Measurements from ENCODE around the gene MIGA2.
A peak's percentile ranks its signal among the peaks of the same experiment; 100 is the strongest.

MIGA2 gene, protein sequence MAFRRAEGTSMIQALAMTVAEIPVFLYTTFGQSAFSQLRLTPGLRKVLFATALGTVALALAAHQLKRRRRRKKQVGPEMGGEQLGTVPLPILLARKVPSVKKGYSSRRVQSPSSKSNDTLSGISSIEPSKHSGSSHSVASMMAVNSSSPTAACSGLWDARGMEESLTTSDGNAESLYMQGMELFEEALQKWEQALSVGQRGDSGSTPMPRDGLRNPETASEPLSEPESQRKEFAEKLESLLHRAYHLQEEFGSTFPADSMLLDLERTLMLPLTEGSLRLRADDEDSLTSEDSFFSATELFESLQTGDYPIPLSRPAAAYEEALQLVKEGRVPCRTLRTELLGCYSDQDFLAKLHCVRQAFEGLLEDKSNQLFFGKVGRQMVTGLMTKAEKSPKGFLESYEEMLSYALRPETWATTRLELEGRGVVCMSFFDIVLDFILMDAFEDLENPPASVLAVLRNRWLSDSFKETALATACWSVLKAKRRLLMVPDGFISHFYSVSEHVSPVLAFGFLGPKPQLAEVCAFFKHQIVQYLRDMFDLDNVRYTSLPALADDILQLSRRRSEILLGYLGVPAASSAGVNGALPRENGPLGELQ

DNA sequence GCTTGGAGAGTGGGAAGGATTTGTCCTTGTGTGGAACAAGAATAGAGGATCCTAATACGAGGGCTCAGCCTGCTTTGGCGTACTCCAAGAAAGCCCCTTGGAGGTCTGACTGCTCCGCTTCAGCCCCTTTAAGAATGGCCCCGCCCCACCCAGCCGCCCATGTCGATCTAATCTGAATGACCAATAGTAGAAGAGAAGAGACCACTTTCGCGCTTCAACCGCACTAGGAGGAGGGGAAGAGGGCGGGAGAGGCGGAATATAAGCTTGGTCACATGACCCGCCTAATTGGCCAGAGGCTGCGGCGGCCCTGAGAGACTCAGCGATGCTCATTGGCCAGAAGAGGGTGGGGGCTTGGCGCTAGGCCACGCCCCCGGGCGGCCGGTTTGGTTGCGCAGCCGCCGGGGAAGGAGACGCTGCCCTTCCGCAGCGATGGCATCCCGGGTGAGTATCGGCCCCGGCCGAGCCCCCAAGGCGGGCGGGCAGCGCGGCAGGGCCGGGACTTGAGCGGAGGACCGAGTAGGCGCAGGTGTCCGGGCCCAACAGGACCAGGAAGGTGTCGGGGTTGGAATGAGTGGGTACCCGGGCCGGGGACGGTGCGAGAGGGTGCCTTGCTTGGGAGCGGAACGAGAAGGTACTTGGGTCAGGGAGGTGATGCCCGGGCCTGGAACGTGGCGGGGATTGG, at the start of gene MIGA2:
Gene MIGA2, plus strand, starts transcription at position 386 of the 682 bp plus-strand sequence. CDS start 3,969 bp downstream, outside the sequence.
- H3K4me3 ChIP-seq (ENCODE audit: low read depth, low read length) = peak within 1 kb of the TSS; percentile 75
- TF ChIP-seq, protein P1, sequence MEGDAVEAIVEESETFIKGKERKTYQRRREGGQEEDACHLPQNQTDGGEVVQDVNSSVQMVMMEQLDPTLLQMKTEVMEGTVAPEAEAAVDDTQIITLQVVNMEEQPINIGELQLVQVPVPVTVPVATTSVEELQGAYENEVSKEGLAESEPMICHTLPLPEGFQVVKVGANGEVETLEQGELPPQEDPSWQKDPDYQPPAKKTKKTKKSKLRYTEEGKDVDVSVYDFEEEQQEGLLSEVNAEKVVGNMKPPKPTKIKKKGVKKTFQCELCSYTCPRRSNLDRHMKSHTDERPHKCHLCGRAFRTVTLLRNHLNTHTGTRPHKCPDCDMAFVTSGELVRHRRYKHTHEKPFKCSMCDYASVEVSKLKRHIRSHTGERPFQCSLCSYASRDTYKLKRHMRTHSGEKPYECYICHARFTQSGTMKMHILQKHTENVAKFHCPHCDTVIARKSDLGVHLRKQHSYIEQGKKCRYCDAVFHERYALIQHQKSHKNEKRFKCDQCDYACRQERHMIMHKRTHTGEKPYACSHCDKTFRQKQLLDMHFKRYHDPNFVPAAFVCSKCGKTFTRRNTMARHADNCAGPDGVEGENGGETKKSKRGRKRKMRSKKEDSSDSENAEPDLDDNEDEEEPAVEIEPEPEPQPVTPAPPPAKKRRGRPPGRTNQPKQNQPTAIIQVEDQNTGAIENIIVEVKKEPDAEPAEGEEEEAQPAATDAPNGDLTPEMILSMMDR (IDR thresholded peaks at IDR 0.05; ENCODE audit: low read depth, low read length, missing control alignments) = no peak
- peak; percentile 97 for DNase-seq (ENCODE audit: low read depth)

DNA sequence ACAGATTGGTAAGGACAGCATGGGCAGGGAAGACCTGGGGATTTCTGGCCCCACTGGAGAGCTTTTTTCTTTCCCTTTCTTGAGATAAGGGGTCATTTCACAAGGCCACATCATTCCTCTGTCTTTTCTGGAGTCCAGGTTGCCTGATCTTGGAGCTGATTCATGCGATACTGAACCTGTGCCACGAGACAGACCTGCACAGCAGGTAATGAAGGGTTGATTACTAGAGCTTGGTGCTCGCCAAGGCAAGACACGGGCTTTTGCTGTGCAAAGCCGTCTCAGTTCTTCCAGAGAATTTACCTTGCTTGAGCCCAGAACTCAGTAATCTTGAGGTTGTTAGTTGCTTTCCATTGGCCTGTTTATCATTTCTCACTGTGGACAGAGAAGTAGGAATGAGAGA, 49.8 kb upstream of the MIGA2 start:
- no peak for DNase-seq (ENCODE audit: low read depth)
- no peak overlapping the region for H3K4me3 ChIP-seq (ENCODE audit: low read depth, low read length)
- TF ChIP-seq, protein P1 (IDR thresholded peaks at IDR 0.05; ENCODE audit: low read depth, low read length, missing control alignments) = no peak

DNA sequence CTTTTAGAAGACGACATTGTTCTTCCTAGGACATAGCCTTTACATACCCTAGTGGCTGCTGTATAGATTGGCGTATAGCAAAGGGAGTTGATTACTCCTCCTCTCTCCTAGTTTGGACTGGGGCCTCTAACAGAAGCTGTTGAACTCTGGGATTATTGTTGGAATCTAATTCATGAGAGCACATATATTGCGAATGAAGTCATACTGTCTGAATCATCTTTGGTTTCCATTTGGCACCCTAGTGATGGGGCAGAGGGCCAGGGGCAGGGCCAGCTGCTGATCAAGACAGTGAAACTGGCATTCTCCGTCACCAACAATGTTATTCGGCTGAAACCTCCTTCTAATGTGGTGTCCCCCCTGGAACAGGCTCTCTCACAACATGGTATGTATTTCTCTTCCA, 48.6 kb upstream of the MIGA2 start:
- H3K4me3 ChIP-seq (ENCODE audit: low read depth, low read length) = no peak overlapping the region
- TF ChIP-seq, protein P1 (IDR thresholded peaks at IDR 0.05; ENCODE audit: low read depth, low read length, missing control alignments) = no peak
- DNase-seq (ENCODE audit: low read depth) = no peak

DNA sequence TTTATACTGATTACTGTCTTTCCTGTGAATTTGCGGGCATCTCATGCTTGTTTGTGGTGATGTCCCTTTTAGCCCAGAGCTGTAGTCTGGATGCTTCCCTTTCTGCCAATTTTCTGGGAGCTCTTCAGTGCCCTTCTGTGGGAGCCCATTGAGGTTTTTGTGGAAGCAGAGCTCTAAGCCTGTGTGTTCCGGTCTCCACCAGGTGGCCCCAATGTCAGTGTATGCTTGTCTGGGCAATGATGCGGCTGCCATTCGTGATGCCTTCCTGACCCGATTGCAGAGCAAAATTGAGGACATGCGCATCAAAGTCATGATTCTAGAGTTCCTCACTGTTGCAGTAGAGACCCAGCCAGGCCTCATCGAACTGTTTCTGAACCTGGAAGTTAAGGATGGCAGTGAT, 43.4 kb upstream of the MIGA2 start:
- TF ChIP-seq, protein P1 (IDR thresholded peaks at IDR 0.05; ENCODE audit: low read depth, low read length, missing control alignments) = peak; percentile 15
- DNase-seq (ENCODE audit: low read depth) = no peak
- H3K4me3 ChIP-seq (ENCODE audit: low read depth, low read length) = no peak overlapping the region

DNA sequence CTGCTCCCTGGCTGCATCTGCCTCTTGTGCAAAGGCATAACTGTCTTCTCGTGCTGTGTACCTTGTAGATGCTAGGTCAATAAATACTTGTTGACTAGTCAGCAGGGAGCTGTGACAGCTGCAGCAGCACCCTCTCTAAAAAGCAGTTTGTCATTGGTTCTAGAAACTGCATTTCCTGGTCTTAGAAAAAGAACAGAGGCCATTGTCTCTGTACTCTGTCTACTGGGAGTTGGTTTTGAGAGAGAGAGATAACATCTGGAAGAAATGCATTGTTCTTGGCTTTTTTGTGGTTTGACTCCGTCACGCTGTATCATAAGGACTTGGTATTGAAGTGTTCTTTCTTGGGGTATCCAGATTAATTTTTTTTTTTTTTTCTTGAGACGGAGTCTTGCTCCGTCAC, 40.6 kb upstream of the MIGA2 start:
- TF ChIP-seq, protein P1 (IDR thresholded peaks at IDR 0.05; ENCODE audit: low read depth, low read length, missing control alignments) = no peak
- no peak for DNase-seq (ENCODE audit: low read depth)

DNA sequence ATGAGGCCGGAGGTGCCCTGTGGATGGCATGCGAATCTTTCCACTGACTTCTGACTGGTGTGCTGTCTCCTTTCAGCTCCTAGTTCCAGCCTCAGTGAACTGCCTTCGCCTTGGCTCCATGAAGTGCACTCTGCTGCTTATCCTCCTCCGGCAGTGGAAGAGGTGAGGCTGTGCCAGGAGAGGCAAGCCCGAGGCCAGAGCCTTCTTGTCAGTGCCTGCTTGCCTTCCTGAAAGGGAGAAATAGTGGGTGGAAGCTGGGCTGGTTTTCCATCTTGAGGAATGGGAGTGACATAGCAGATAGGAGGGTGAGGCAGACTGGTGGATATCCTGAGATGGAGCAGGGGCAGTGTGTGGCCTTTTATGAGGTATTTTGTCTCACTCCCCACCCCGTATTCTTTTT, 38.0 kb upstream of the MIGA2 start:
- no peak overlapping the region for H3K4me3 ChIP-seq (ENCODE audit: low read depth, low read length)
- TF ChIP-seq, protein P1 (IDR thresholded peaks at IDR 0.05; ENCODE audit: low read depth, low read length, missing control alignments) = no peak
- no peak for DNase-seq (ENCODE audit: low read depth)

More for the DNA sequence above, 40.6 kb upstream of the MIGA2 start:
- H3K4me3 ChIP-seq (ENCODE audit: low read depth, low read length) = no peak overlapping the region
